Posterior vena cava (tissue), 2 donors: ENCODE results near the gene TCEAL5. TPM values are rescaled to one million over a fixed set of nuclear protein-coding genes. Genes with fewer than 3 reads are reported as not detected.
"Not testable (repeated sequence)": the region's sequence is repeated elsewhere in the genome, so short reads cannot be mapped to it uniquely, and the experiment has no call there.

Experiments used
- DNase-seq: peaks from one replicate; pipeline ENCODE4 v3.0.0-alpha.2; 2020; ENCODE audit warnings: low spot score
- intact Hi-C, 2 donors: fragments of 100-400 bp; cut with DNase I; formaldehyde crosslinking; loops; one replicate each; pipeline versions ENCODE4 v1.14.1 to v1.14.2; 2022 to 2023
- long read RNA-seq, 2 donors: library from polyadenylated mRNA; unstranded; transcript quantifications; one replicate each; pipeline ENCODE4 v2.0.0, GENCODE V29; 2020 to 2021
- total RNA-seq, 2 donors: library from RNA; stranded (reverse); fragmentation: NEBNext Ultra II Directional; extraction: Animal tissue kit (Norgen Biotek cat#: 25700); gene quantifications; one replicate each; pipeline ENCODE4 v1.2.1, GENCODE V29; 2021
- donor health status: DM: yes; HTN: yes; CAD: no.
- donor health status: DM: yes; HTN: yes; CAD: no.

The TCEAL5 gene
- under 1 TPM; 0.33 to 0.46 TPM for total RNA-seq
- long read RNA-seq, donor 1, partial matches to known transcripts, result 0 of 1 reads
- long read RNA-seq, donor 1, other reads (novel, unspliced or antisense), result 0 of 1 reads
- long read RNA-seq, donor 2, partial matches to known transcripts, result 0 of 1 reads
- long read RNA-seq, donor 2, other reads (novel, unspliced or antisense), result 0 of 1 reads

- no peak for DNase-seq
- intact Hi-C loops, result no loop called here
These were observed at the start of gene TCEAL5 for GRCh38 chrX:103276581-103277002. TCEAL5 (minus strand) TSS chrX:103276750; CDS start chrX:103274563, 2,187 bp downstream.

GRCh38 chrX:103311399-103311780 is 34.8 kb upstream of the TCEAL5 start:
- no peak for DNase-seq
- intact Hi-C loops, result no loop called here

DNA sequence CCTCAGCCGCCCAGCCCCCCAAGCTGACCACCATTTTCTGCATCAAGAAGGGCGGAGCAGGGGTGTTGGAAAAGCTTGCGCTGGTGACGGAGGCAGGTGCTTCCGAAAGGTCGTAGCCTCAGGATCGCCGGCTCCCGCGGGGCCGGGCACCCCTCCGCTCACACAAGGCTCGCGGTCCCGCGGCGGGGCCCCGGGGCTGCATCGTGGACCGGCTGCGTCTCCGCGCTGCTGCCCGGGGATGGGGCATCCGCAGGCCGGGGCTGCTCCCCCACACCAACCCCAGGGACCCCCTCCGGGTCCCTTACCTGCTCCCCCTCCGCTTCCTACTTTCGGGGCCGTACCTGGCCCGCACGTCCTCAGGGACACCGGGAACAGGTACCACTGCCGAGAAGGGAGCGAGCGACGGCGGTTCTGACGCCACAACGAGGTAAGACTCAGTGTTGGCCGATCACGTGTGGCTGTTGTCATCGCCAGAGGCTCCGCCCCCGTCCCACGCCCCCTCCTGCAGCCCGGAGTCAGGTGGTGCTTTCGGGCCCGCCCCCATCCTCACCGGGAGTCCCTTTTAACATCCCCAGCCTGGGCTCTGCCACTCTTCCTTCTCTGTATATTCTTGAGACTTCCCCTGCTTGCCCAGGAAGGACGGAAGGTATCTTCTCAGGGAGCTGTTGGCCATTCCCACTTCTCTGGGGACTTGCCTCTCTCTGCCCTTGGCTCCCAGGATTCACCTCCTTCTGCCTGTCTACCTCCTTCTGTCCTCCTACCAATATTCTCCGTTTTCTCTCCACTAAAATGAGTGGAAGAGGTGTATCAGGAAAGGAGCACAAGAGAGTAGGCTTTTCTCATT is 34.2 kb upstream of the TCEAL5 start, which contains the start of gene BEX2:
BEX2 (minus strand) TSS at position 436 of the 844 bp plus-strand sequence. CDS start 1,014 bp downstream, outside the sequence.
- peak; percentile 85 for DNase-seq
- intact Hi-C loops, result no loop called here

GRCh38 chrX:103309860-103310554 is 33.5 kb upstream of the TCEAL5 start:
- no peak for DNase-seq
- intact Hi-C loops, result no loop called here

DNA sequence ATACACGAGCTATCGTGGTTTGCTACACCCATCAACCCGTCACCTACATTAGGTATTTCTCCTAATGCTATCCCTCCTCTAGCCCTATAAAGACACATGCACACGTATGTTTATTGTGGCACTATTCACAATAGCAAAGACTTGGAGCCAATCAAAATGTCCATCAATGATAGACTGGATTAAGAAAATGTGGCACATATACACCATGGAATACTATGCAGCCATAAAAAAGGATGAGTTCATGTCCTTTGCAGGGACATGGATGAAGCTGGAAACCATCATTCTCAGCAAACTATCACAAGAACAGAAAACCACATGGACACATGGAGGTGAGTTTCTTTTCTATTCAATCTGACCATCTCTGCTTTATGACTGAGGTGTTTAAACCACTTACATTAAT is 29.1 kb upstream of the TCEAL5 start:
- DNase-seq, intact Hi-C loops: not testable (repeated sequence)

GRCh38 chrX:103304705-103305104 is 28.2 kb upstream of the TCEAL5 start:
- intact Hi-C loops, result no loop called here
- DNase-seq, result no peak

GRCh38 chrX:103293118-103293517 is 16.6 kb upstream of the TCEAL5 start:
- intact Hi-C loops, result no loop called here
- no peak for DNase-seq

DNA sequence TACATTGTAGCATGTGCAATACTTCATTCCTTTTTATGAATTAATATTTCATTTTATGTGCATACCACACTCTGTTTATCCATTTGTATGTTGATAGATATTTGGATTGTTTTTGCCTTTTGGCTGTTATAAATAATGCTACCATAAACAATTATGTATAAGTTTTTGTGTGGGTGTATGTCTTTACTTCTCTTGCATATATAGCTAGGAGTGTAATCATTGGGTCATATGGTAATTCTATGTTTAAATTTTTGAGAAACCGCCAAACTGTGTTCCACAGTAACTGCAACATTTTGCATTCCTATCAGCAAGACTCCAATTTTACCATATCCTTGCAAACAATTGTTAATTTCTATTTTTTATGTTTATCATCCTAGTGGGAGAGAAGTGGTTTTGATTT is 3.1 kb upstream of the TCEAL5 start:
- DNase-seq, result no peak
- intact Hi-C loops, result no loop called here

GRCh38 chrX:103275947-103276567 is 493 bp downstream of the TCEAL5 start:
- intact Hi-C loops, result no loop called here
- no peak for DNase-seq

- DNase-seq, result no peak
- intact Hi-C loops, result no loop called here
These were observed 2.3 kb downstream of the TCEAL5 start for GRCh38 chrX:103274284-103274683.

DNA sequence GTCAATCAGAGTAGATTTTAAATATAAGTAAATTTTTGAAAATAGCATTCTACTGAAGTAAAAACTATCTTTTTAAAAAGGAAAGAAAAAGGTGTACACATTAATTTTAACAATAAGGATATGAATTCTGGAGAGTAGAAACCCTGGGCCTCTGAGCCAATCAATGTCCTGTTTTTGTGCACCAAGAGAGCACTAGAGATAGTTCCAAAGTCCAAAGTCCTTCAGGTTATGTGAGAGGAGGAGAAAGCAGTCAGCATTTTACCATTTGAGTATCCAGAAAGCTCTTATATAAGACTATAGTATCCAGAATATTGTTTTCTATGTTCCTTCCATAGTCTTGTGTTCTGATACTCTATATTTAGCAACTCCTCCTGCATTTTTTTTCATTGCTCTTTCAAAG is 18.3 kb downstream of the TCEAL5 start:
- DNase-seq, result no peak
- intact Hi-C loops, result loop anchor here in 1 of 2 donors (5.0 kb wide), 1 partner anchor 609 kb away; no protein-coding TSS in a partner anchor

- intact Hi-C loops, result loop anchor here in 1 of 2 donors (5.0 kb wide), 1 partner anchor 611 kb away; no protein-coding TSS in a partner anchor
- no peak for DNase-seq
These were observed 19.9 kb downstream of the TCEAL5 start for GRCh38 chrX:103256651-103257050.

DNA sequence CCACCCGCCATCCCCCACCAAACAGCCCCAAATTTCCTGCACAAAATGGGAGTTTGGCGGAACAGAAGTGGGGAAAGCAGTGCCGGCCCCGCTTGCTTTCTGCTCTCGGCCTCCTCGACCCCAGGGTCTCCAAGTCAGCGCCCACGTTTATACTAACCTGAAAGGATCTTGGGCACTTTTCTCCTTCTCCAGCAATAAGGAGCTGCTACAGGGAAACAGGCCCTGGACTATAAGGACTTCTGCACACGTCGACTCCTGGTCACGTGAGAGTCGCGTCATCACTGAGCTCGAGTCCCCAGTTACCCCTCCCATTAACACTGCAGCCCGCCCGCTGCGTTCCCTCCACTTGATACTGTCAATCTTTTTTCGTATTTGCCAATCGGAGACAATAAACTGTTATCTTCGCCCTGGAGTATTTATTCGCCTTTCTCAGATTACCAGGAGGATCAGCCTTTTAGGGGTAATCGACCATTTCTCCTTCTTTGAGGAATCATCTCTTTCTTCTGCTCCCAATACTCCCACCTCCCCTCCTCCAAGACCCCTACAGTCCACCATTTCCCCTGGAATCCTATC is 21.5 kb downstream of the TCEAL5 start, which contains the start of gene TCEAL8:
TCEAL8 (minus strand) TSS at position 235 of the 573 bp plus-strand sequence. CDS start 1,176 bp downstream, outside the sequence.
- peak; percentile 93 for DNase-seq
- intact Hi-C loops, result loop anchor here (5.0 kb wide), 2 partner anchors 38 to 612 kb away; partner anchors contain the start of gene BEX4 (in 1 of the 2)

DNA sequence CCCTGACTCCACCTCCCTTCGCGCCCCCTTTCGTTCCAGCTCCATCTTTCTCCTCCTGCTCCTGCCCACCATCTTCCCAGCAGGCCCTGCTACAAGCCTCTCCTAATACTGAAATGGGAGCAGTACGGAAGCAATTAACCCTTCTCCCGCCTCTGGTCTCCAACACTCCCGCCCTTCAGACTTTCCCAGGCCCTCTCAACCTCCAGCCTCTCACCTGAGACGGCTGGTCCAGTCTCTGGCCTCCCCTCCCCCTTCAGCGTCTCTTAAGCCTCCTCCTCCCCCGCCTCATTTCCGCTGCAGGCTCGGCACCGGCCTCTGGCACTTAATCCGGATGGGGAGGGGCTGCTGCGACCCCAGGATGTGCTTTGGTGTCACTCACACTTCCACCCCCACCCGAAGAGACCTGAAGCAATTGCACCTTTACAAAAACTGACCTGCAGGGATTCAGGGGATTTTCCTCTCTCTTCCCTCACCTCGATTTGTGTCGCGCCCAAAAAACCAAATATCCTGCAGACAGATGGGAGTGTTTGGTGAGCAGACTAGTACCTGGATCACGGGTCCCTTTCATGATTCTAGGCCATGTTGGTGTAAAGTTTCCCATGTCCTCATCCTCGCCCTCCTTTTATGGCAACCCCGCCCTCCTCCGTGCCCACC is 22.3 kb downstream of the TCEAL5 start:
- no peak for DNase-seq

DNA sequence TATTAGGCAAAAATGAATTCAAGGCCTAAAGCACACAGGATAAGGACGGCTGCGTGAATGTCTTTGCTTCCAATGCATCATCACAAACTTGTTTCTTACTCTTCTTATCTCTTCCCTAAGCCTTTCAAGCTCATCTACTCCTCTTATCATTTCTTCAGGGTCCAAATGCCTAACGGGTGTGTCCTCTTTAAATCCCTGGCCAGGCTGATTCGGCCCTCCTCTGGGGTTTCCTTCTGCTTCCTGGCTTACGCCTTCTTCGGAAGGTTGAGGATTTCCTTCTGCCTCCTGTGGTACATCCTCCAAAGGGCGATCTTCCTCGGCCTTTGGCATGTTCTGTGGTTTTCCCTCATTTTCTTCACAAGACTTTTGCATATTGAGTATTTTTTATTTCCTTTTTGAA is 22.9 kb downstream of the TCEAL5 start:
- DNase-seq, result no peak
- intact Hi-C loops, result loop anchor here in 1 of 2 donors (5.0 kb wide), 1 partner anchor 36 kb away; the partner anchor contains the start of gene BEX4

More for the DNA sequence above, 22.3 kb downstream of the TCEAL5 start:
- intact Hi-C loops, result loop anchor here in 1 of 2 donors (5.0 kb wide), 1 partner anchor 37 kb away; the partner anchor contains the start of gene BEX4

GRCh38 chrX:103250977-103251376 is 25.6 kb downstream of the TCEAL5 start:
- intact Hi-C loops, result loop anchor here in 1 of 2 donors (5.0 kb wide), 1 partner anchor 34 kb away; the partner anchor contains the start of gene BEX4
- DNase-seq, result no peak

GRCh38 chrX:103249805-103250204 is 26.7 kb downstream of the TCEAL5 start:
- DNase-seq, result no peak
- intact Hi-C loops, result loop anchor here in 1 of 2 donors (5.0 kb wide), 1 partner anchor 33 kb away; the partner anchor contains the start of gene BEX4

- DNase-seq, result no peak
- intact Hi-C loops, result no loop called here
These were observed 28.0 kb downstream of the TCEAL5 start for GRCh38 chrX:103248553-103248952.
